ENCODE results near the gene TALDO1. TPM values are rescaled to one million over a fixed set of nuclear protein-coding genes. Genes with fewer than 3 reads are reported as not detected.

The TALDO1 gene
- total and polyA plus RNA-seq, 2 of the 8 experiments (the other 6 are each of a cell fraction or from before 2014, with no cell fraction given) = 265 to 308 TPM

- no peak overlapping the region for H2BK15ac ChIP-seq (ENCODE audit: low read length)
- H3K23me2 ChIP-seq (ENCODE audit: low read depth, low read length) = peaks cover 7% of the 10 kb centered on the region
- H2BK12ac ChIP-seq (ENCODE audit: low read depth, low read length) = no peak overlapping the region
- H3K36me3 ChIP-seq (ENCODE audit: control insufficient read depth in 2 of 4, insufficient read depth in 4 of 4, low read length in 3 of 4) = peaks cover 0 to 20% (median 1%) of the 10 kb centered on the region in 4 experiments; a peak in 4 of 8 replicates
- H3K4ac ChIP-seq (replicated peaks; ENCODE audit: insufficient read length, low read depth, low read length) = no peak overlapping the region
- H2AFZ ChIP-seq (ENCODE audit: low read length) = no peak overlapping the region
- CTCF ChIA-PET (ENCODE audit: partially characterized antibody) = interaction anchor here (0.9 to 3.4 kb wide), 4 partner anchors 9 to 36 kb away, joined by 3 to 14 read pairs (median 4); no protein-coding TSS in a partner anchor
- POLR2A ChIA-PET (ENCODE audit: partially characterized antibody) = interaction anchor here (1.1 to 53.0 kb wide), 6 partner anchors 9 to 35 kb away, joined by 3 to 1917 read pairs (median 6); partner anchors contain the start of genes CD151, CRACR2B, GATD1 and PIDD1
- no peak overlapping the region for H4K91ac ChIP-seq (replicated peaks; ENCODE audit: insufficient read length, low read length)
- FAIRE-seq (no peak), DNase-seq (ENCODE audit: low read depth in 1 of 2, low spot score in 2 of 2) (no peak)
- H3K14ac ChIP-seq (ENCODE audit: insufficient read length) = no peak overlapping the region
- 93% methylated on average over 27 of the region's 38 CpGs; no CpG with 5 or more reads in 1 of the 2 experiments for WGBS, 2 experiments (ENCODE audit: extremely low coverage in 1 of 2, insufficient coverage in 1 of 2, insufficient read length in 1 of 2, insufficient replicate concordance in 2 of 2, low coverage in 1 of 2, low lambda C conversion rate in 2 of 2, missing lambda C conversion rate in 1 of 2)
- peaks cover 0 to 12% of the 10 kb centered on the region in 2 experiments for H4K20me1 ChIP-seq (replicated peaks in 1 of 2; ENCODE audit: control insufficient read depth in 1 of 2, insufficient read depth in 2 of 2, low read length in 2 of 2)
- no peak overlapping the region for H3K23ac ChIP-seq (ENCODE audit: insufficient read length)
- H3K27me3 ChIP-seq (replicated peaks in 1 of 4; ENCODE audit: control insufficient read depth in 3 of 4, extremely low read depth in 1 of 4, insufficient read depth in 3 of 4, low read length in 3 of 4) = no peaks in the 10 kb centered on the region
- H3K4me3 ChIP-seq (ENCODE audit: extremely low read depth in 1 of 4, insufficient read depth in 2 of 4, low read depth in 3 of 4, low read length in 4 of 4) = no peak overlapping the region
- H3K18ac ChIP-seq (ENCODE audit: extremely low read depth, low read length) = no peak overlapping the region; the same call in 1 of the 2 replicates
- H3K56ac ChIP-seq (replicated peaks; ENCODE audit: insufficient read length, low read depth, low read length) = no peak overlapping the region
- H3K79me2 ChIP-seq (ENCODE audit: control insufficient read depth in 1 of 2, insufficient read depth in 2 of 2, low read length in 2 of 2) = peaks cover 0 to 5% of the 10 kb centered on the region in 2 experiments; a peak in 1 of 4 replicates
- no peak overlapping the region for H4K5ac ChIP-seq (ENCODE audit: insufficient read length, low read depth, low read length)
- no peak overlapping the region for H3K9ac ChIP-seq (replicated peaks in 1 of 4; ENCODE audit: extremely low read depth in 1 of 4, low read depth in 3 of 4, low read length in 3 of 4)
- H4K8ac ChIP-seq (ENCODE audit: extremely low read depth, insufficient read depth, low read length) = 0 out of 2 replicates have a peak overlapping the region, but pooled peaks have one; percentile 46
- H3K4me2 ChIP-seq (ENCODE audit: insufficient read depth in 1 of 2, low read depth in 2 of 2, low read length in 2 of 2) = no peak overlapping the region; a peak in 1 of 4 replicates
- H3K9me3 ChIP-seq (ENCODE audit: insufficient read depth in 2 of 2, low read depth in 1 of 2, low read length in 1 of 2) = no peaks in the 10 kb centered on the region
- H2BK120ac ChIP-seq (replicated peaks; ENCODE audit: low read depth, low read length) = no peak overlapping the region
- H3K79me1 ChIP-seq (ENCODE audit: low read depth, low read length) = 0 out of 2 replicates have a peak, but pooled peaks cover 7% of the 10 kb centered on the region
- no peak overlapping the region for H2AK5ac ChIP-seq (ENCODE audit: low read depth, low read length)
- H3K27ac ChIP-seq (ENCODE audit: low read depth, low read length) = no peak overlapping the region
- no peak overlapping the region for H2BK20ac ChIP-seq (ENCODE audit: low read length)
- H3K4me1 ChIP-seq (replicated peaks in 1 of 4; ENCODE audit: control insufficient read depth in 3 of 4, insufficient read depth in 4 of 4, low read length in 3 of 4) = peaks cover 4 to 28% (median 18%) of the 10 kb centered on the region in 4 experiments
- no peak overlapping the region; the same call in 1 of the 2 replicates for H2BK5ac ChIP-seq (ENCODE audit: low read depth, low read length)
- TF ChIP-seq CHD2 (IDR thresholded peaks at IDR 0.05; ENCODE audit: low read length) = no peak
- no peak for TF ChIP-seq EGR1 (IDR thresholded peaks at IDR 0.05; ENCODE audit: borderline replicate concordance, low read depth, low read length)
- no peak for TF ChIP-seq POLR2A (IDR thresholded peaks at IDR 0.05; ENCODE audit: control extremely low read depth in 1 of 2, low read depth in 2 of 2, low read length in 2 of 2)
- no peak for TF ChIP-seq CREB1 (IDR thresholded peaks at IDR 0.05)
- TF ChIP-seq, protein P1, sequence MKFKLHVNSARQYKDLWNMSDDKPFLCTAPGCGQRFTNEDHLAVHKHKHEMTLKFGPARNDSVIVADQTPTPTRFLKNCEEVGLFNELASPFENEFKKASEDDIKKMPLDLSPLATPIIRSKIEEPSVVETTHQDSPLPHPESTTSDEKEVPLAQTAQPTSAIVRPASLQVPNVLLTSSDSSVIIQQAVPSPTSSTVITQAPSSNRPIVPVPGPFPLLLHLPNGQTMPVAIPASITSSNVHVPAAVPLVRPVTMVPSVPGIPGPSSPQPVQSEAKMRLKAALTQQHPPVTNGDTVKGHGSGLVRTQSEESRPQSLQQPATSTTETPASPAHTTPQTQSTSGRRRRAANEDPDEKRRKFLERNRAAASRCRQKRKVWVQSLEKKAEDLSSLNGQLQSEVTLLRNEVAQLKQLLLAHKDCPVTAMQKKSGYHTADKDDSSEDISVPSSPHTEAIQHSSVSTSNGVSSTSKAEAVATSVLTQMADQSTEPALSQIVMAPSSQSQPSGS (IDR thresholded peaks at IDR 0.05; ENCODE audit: low read length) = no peak
- TF ChIP-seq, protein P2, sequence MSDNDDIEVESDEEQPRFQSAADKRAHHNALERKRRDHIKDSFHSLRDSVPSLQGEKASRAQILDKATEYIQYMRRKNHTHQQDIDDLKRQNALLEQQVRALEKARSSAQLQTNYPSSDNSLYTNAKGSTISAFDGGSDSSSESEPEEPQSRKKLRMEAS (IDR thresholded peaks at IDR 0.05) = no peak
- TF ChIP-seq TBP (IDR thresholded peaks at IDR 0.05; ENCODE audit: low read depth, low read length) = no peak
- no peak for TF ChIP-seq E2F6 (IDR thresholded peaks at IDR 0.05)
- no peak for TF ChIP-seq ASH2L (IDR thresholded peaks at IDR 0.05; ENCODE audit: low read length)
Observed at GRCh38 chr11:794766-795633, 47.7 kb downstream of the TALDO1 start.

Measured in H1 (cell line).